Hematopoietic multipotent progenitor cell treated with erythropoietin and hydrocortisone succinate and interleukin-3 and kit ligand, for 6 days (in vitro differentiated cells): ENCODE data around the gene PPFIA3.
"Not testable (repeated sequence)": the region's sequence is repeated elsewhere in the genome, so short reads cannot be mapped to it uniquely, and the experiment has no call there.

Experiments
- DNase-seq: peaks from one replicate; pipeline ENCODE4 v3.0.0-alpha.2; 2015

The PPFIA3 gene

GRCh38 chr19:49103331-49104085 is 15.8 kb upstream of the PPFIA3 start:
- no peak for DNase-seq

DNA sequence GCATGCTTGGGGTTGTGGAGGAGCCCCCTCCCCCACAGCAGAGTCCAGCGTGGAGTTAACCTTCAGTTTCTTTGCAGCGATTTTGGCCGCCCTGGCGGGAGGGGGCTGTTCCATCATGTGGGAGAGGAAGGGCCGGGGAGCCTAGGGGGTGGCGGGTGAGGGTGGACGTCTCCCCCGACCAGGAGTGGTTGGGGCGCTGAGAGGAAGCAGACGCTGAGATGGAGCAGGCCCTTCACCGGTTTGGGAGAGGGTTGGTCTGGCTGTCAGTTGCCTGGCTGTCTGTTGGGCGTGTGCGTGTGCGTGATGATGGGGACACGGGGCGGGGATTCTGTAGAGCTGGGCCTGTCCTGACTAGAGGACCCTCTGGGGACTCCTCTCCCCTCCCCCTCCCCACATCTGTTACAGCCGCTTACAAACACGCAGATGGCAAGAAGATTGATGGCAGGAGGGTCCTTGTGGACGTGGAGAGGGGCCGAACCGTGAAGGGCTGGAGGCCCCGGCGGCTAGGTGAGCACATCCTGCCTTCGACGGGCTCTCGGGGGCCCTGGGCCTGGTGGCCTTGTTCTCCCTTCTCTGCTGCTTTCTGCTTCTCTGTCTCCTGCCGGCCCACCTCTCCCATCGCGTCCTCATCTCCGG is 15.0 kb upstream of the PPFIA3 start:
- DNase-seq = no peak

DNA sequence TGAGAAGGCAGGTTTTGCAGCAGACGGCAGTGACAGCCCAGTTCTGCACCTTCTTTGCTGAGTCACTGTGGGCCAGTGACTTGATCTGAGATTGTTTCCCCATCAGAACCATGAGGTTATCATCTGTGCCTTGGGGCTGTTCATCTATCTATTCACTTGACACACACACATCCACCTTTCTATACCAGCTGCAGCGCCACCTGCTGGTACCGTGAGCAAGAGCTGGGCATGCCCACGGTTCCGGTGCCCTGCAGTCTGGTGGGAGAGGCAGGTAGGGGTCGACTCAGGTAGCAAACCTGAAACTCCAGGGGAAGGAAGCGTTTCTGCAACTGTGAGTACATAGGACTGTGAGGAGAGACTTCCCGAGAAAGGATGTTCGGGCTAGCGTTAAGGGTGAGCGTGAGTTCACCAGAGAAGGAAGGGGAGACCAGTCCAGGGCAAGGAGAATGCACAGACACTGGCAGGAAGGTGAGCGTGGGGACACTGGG is 12.7 kb upstream of the PPFIA3 start:
- peak; percentile 83 for DNase-seq

GRCh38 chr19:49107625-49108459 is 11.5 kb upstream of the PPFIA3 start:
- no peak for DNase-seq

DNA sequence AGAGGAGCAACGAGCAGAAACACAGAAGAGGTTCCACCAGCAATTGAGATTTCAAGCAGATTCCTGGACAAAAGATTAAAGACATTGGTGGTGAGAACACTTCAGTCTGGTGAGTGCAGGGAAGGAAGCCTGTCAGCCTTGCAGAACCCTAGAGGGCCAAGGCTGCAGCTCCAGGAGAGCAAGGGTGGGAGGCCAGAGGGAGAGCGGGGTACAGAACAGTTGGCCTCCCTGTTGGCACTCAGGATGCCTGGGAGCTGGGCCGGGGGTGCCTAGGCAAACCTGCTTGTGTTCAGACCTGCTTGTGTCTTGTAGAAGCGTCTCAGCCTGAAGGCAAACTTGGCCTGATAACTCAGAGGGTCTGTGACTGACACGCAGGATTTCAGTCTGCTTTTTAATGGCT is 10.3 kb upstream of the PPFIA3 start:
- DNase-seq = no peak

DNA sequence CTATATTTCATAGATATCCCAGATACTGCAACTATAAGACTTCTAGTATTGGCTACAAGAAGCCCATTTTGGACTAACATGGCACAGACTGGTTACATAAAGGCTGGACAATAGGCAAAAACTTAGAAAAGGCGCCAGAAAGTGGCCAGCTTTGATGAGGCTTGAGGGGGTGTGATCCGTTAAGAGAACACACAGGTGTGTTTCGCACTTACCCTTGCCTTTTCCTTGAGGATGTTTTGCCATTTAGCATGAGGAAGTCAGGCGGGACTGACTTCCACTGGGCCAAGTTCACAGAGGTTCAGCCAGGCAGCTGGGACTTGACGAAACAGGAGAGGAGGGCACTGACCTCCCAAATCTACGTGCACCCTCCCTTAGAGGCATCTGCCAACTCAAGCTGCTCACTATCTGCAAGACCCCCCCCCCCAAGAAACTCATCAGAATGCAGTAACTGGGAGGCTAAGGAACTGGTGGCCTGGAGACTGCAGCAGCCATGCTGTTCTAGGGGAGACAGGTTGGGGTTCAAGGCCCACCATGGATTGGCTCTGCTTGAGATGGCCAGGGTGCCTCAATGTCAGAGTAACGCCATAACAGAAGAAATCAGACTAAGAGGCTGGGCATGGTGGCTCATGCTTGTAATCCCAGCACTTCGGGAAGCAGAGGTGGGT is 9.6 kb upstream of the PPFIA3 start:
- no peak for DNase-seq

DNA sequence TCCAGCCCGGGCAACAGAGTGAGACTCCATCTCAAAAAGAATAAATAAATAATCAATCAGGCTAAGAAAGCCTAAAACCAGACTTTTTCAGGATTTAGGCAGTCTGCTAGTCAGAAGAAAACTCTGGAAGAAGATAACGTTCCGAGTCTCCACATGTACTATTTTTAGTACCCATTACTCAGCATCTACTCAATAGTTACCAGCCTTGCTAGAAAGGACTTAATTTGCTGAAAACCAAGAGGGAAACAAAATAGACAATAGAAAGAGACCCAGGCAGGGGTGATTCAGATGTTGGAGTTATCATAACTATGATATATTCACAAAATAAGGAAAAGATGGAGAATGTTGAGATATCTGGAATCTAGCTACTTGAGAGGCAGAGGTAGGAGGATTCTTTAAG is 8.8 kb upstream of the PPFIA3 start:
- DNase-seq = no peak

DNA sequence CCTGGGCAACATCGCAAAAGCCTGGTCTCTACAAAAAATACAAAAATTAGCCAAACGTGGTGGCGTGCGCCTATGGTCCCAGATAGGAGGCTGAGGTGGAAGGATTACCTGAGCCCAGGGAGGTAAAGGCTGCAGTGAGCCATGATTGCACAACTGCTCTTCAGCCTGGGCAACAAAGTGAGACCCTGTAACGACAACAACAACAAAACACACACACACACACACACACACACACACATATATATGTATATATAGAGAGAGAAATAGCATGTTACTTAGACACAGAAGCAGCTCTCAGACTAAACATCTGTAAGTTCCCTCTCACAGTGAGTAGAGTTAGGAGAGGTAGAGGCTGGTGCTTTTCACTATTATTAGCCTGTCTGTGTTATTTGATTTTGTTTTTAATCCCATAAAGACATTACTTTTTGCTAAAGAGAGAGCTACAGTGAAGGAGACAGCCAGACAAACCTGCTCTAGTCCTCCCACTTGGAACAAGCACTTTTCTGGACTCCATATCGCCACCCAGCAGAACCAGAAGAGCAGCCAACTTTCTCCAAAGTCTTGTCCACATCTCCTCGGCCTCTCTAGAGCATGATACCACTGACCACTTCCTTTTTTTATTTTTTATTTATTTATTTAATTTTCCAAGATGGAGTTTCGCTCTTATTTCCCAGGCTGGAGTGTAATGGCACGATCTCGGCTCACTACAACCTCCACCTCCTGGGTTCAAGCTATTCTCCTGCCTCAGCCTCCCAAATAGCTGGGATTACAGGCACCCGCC is 7.9 kb upstream of the PPFIA3 start:
- DNase-seq = no peak

DNA sequence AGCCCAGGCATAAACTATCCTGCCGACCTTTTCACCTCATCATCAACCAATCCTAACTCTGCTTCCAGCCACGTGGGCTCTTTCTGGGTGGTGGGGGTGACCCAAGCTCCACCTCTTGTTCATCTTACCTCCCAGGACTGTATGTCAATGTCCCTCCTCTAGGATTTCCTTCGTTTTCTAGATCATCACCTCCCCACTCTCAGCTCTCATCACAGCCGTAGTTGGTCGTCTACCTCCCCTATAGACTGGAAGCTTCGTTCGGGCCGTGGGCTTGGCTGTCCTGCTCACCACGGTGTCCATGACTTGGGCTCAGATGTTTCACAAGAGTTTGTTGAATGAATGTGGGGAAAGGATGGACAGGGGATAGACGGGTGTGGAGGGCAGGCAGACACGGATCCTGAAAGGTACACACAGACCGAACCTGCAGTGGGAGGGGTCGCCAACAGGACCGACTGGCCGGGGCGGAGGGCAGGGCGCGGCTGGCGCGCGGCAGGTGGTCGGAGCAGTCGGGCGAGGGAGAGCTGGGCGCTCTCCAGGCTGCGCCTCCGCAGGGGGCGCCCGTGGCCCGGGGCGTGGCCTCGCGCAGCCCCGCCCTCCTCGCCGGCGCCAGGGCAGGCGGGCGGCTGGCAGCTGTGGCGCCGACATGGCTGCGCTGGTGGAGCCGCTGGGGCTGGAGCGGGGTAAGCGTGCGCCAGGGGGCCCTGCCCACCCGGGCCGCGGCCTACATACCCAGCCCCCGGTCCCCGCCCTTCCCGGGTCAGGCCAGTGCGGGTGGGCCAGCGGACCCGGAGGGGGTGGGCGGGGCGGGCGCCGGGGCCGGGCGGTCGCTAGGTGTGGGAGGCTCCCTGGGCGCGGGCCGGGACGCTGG is 5.3 kb upstream of the PPFIA3 start, which contains the start of gene LIN7B:
TSS of gene LIN7B (plus strand) at position 609 of the 868 bp plus-strand sequence. CDS start at position 644, 35 bp downstream.
- DNase-seq = peak; percentile 80

- DNase-seq = peak; percentile 80
Observed at GRCh38 chr19:49114630-49115363, 4.5 kb upstream of the PPFIA3 start.

- peak; percentile 78 for DNase-seq
Observed at GRCh38 chr19:49116544-49116943, 2.8 kb upstream of the PPFIA3 start.

GRCh38 chr19:49117677-49118564 is 1.4 kb upstream of the PPFIA3 start:
- no peak for DNase-seq

DNA sequence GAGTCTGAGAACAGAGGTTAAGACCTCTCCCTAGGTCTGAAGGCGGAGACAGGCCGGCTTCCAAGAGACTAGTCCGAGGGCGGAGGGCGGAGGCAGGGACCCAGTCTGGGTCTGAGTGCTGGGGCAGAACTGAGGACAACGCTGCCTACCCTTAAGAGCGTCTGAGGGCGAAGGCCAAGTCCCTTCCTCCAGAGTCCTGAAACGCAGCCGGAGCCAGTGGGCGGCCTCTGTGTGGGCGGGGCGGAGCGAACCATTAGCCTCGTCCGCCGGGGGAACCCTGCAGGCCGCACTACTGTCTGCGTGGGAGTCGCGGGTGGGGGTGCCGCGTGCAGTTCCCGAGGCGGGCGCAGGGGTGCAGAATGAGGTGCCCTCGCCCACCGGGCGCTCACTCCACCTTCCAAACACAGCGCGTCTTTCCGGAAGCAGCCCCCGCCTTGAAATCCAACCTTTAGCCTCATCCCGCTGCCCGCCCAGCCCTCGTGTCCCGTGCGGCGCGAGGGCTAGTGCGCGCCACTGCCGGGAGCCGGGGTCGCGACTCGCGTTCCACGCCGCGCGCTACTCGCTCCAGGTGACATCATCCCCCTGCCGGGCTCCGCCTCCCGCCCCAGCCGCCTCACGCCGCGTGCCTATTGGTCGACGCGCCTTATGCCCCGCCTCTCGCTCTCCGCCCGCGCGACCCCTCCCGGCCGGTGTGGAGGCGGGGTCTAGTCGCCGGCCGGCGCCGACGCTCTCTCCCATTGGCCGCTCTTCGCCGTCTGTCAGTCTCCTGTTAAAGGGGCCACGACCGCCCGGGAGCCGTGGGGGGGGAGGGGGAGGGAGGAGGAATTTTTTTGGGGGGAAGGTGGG is 556 bp upstream of the PPFIA3 start, which contains the start of gene C19orf73:
TSS of gene C19orf73 (minus strand) at position 579 of the 846 bp plus-strand sequence. CDS start at position 458, 121 bp downstream.
- peak; percentile 96 for DNase-seq

GRCh38 chr19:49120325-49120683 is 960 bp downstream of the PPFIA3 start:
- no peak for DNase-seq

DNA sequence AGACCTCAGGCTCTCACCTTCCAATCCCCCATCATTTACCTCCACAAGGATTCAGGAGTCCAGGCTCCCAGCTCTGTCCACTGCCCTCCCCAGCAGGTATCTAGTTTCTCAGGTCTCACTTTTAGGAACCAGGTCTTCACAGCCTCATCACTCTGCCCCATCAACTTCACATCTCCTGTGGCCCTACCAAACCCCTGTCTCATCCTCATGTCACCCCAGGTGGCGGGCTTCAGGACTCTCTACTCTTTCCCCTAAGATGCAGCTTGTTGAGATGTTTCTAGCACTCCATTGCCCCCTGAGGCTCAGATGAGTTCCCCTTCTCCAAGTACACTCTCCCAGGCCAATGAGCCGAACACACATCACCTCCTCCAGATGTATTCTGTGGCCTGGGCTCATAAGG is 1.5 kb downstream of the PPFIA3 start:
- DNase-seq = no peak

GRCh38 chr19:49121841-49122240 is 2.5 kb downstream of the PPFIA3 start:
- DNase-seq = not testable (repeated sequence)

DNA sequence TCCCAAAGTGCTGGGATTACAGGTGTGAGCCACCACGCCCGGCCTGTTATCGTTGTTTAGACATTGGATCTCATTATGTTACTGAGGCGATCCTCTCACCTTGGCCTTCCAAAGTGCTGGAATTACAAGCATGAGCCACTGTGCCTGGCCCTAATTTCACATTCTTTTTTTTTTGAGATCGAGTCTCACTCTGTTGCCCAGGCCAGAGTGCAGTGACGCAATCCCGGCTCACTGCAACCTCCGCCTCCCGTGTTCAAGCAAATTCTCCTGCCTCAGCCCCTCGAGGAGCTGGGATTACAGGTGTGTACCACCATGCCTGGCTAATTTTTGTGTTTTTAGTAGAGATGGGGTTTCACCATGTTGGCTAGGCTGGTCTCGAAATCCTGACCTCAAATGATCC is 3.9 kb downstream of the PPFIA3 start:
- DNase-seq = not testable (repeated sequence)
